ENCODE results near the gene PGM1. TPM values are rescaled to one million over a fixed set of nuclear protein-coding genes. Genes with fewer than 3 reads are reported as not detected.
"Not testable (repeated sequence)": the region's sequence is repeated elsewhere in the genome, so short reads cannot be mapped to it uniquely, and the experiment has no call there.

The PGM1 gene
- total RNA-seq, 2 experiments from 2014 or later = 31.9 to 32.4 TPM

- H3K36me3 Mint-ChIP-seq; H3K4me1 Mint-ChIP-seq (ENCODE audit: low read depth); H3K4me3 Mint-ChIP-seq; POLR2A ChIA-PET; H3K9me3 Mint-ChIP-seq; H3K27me3 Mint-ChIP-seq; H3K27ac Mint-ChIP-seq; DNase-seq: not testable (repeated sequence)
- intact Hi-C loops (cut with micrococcal nuclease) = loop anchor here (2.0 kb wide), 1 partner anchor 19 kb away; the partner anchor contains the start of gene PGM1
- CTCF ChIA-PET = interaction anchor here (1.0 kb wide), 1 partner anchor 11 kb away, joined by 4 read pairs; no protein-coding TSS in a partner anchor
These were observed 18.9 kb upstream of the PGM1 start for GRCh38 chr1:63574203-63574796.

- ChIA-PET POLR2A (no interaction called here), CTCF (interaction anchor here (0.6 to 2.6 kb wide), 13 partner anchors 10 to 1364 kb away, joined by 3 to 9 read pairs (median 3); partner anchors contain the start of gene PGM1)
- DNase-seq = no peak
- H3K27me3 Mint-ChIP-seq = no peaks in the 10 kb centered on the region
- no peak overlapping the region for H3K4me3 Mint-ChIP-seq
- H3K27ac Mint-ChIP-seq = no peak overlapping the region
- no peaks in the 10 kb centered on the region for H3K4me1 Mint-ChIP-seq (ENCODE audit: low read depth)
- H3K36me3 Mint-ChIP-seq = no peaks in the 10 kb centered on the region
- no peaks in the 10 kb centered on the region for H3K9me3 Mint-ChIP-seq
- intact Hi-C loops (cut with micrococcal nuclease) = loop anchor here (2.0 kb wide), 1 partner anchor 17 kb away; the partner anchor contains the start of gene PGM1
These were observed 17.8 kb upstream of the PGM1 start for GRCh38 chr1:63575340-63575826.

GRCh38 chr1:63586326-63586725, 6.9 kb upstream of the PGM1 start:
- H3K27me3 Mint-ChIP-seq; H3K9me3 Mint-ChIP-seq; H3K4me1 Mint-ChIP-seq (ENCODE audit: low read depth); H3K27ac Mint-ChIP-seq; POLR2A ChIA-PET; CTCF ChIA-PET; intact Hi-C loops (cut with micrococcal nuclease); H3K4me3 Mint-ChIP-seq: not testable (repeated sequence)
- DNase-seq = peak; percentile 15
- H3K36me3 Mint-ChIP-seq = peaks cover 10% of the 10 kb centered on the region

- H3K9me3 Mint-ChIP-seq = no peaks in the 10 kb centered on the region
- no peak overlapping the region for H3K4me3 Mint-ChIP-seq
- ChIA-PET POLR2A (no interaction called here), CTCF (interaction anchor here (1.4 to 2.0 kb wide), 2 partner anchors 8 to 14 kb away, joined by 3 to 7 read pairs; no protein-coding TSS in a partner anchor)
- intact Hi-C loops (cut with micrococcal nuclease) = loop anchor here (5.0 kb wide), 2 partner anchors 1153 to 1477 kb away; partner anchors contain the start of gene USP1
- peaks cover 22% of the 10 kb centered on the region for H3K4me1 Mint-ChIP-seq (ENCODE audit: low read depth)
- H3K36me3 Mint-ChIP-seq = peaks cover 6% of the 10 kb centered on the region
- H3K27me3 Mint-ChIP-seq = no peaks in the 10 kb centered on the region
- H3K27ac Mint-ChIP-seq = no peak overlapping the region
- no peak for DNase-seq
These were observed 3.0 kb upstream of the PGM1 start for GRCh38 chr1:63590166-63590560.

- Mint-ChIP-seq H3K9me3 (no peaks in the 10 kb centered on the region), H3K4me3 (peak overlapping the region; percentile 95), H3K27ac (peak overlapping the region; percentile 98), H3K4me1 (ENCODE audit: low read depth) (peaks cover 30% of the 10 kb centered on the region), H3K36me3 (peaks cover 7% of the 10 kb centered on the region), H3K27me3 (no peaks in the 10 kb centered on the region)
- ChIA-PET CTCF (interaction anchor here (0.8 to 0.9 kb wide), 2 partner anchors 17 to 273 kb away, joined by 3 read pairs; no protein-coding TSS in a partner anchor), POLR2A (interaction anchor here (1.0 to 2.2 kb wide), 2 partner anchors 10 to 69 kb away, joined by 3 to 8 read pairs; partner anchors contain the start of genes EFCAB7 and ITGB3BP)
- intact Hi-C loops (cut with micrococcal nuclease) = loop anchor here (1.0 to 5.0 kb wide), 4 partner anchors 18 to 1475 kb away; partner anchors contain the start of genes EFCAB7, ITGB3BP and USP1
- peak; percentile 60 for DNase-seq
These were observed 492 bp upstream of the PGM1 start for GRCh38 chr1:63592536-63593302.

GRCh38 chr1:63593886-63594605, 835 bp downstream of the PGM1 start:
- H3K4me1 Mint-ChIP-seq (ENCODE audit: low read depth) = peaks cover 24% of the 10 kb centered on the region
- peak overlapping the region; percentile 95 for H3K4me3 Mint-ChIP-seq
- POLR2A ChIA-PET = interaction anchor here (2.2 kb wide), 1 partner anchor 71 kb away, joined by 8 read pairs; the partner anchor contains the start of genes EFCAB7 and ITGB3BP
- CTCF ChIA-PET = interaction anchor here (1.0 kb wide), 1 partner anchor 66 kb away, joined by 3 read pairs; no protein-coding TSS in a partner anchor
- peak; percentile 89 for DNase-seq
- no peaks in the 10 kb centered on the region for H3K9me3 Mint-ChIP-seq
- peaks cover 7% of the 10 kb centered on the region for H3K36me3 Mint-ChIP-seq
- H3K27me3 Mint-ChIP-seq = no peaks in the 10 kb centered on the region
- H3K27ac Mint-ChIP-seq = peak overlapping the region; percentile 98
- intact Hi-C loops (cut with micrococcal nuclease) = loop anchor here (1.0 to 5.0 kb wide), 5 partner anchors 19 to 1473 kb away; partner anchors contain the start of genes ALG6, EFCAB7, ITGB3BP and USP1

GRCh38 chr1:63595435-63595834, 2.2 kb downstream of the PGM1 start:
- H3K4me1 Mint-ChIP-seq (ENCODE audit: low read depth) = peaks cover 24% of the 10 kb centered on the region
- no peak for DNase-seq
- H3K9me3 Mint-ChIP-seq = no peaks in the 10 kb centered on the region
- peaks cover 10% of the 10 kb centered on the region for H3K36me3 Mint-ChIP-seq
- intact Hi-C loops (cut with micrococcal nuclease) = no loop called here
- H3K27me3 Mint-ChIP-seq = no peaks in the 10 kb centered on the region
- ChIA-PET CTCF (interaction anchor here (0.6 to 1.0 kb wide), 2 partner anchors 20 to 651 kb away, joined by 3 to 4 read pairs; no protein-coding TSS in a partner anchor), POLR2A (no interaction called here)
- H3K4me3 Mint-ChIP-seq = no peak overlapping the region
- H3K27ac Mint-ChIP-seq = no peak overlapping the region

GRCh38 chr1:63599799-63600198, 6.6 kb downstream of the PGM1 start:
- DNase-seq = no peak
- intact Hi-C loops (cut with micrococcal nuclease) = no loop called here
- no peaks in the 10 kb centered on the region for H3K9me3 Mint-ChIP-seq

GRCh38 chr1:63600248-63600647, 7.0 kb downstream of the PGM1 start:
- DNase-seq = no peak
- H3K27me3 Mint-ChIP-seq = no peaks in the 10 kb centered on the region
- H3K27ac Mint-ChIP-seq = no peak overlapping the region
- intact Hi-C loops (cut with micrococcal nuclease) = no loop called here
- peaks cover 7% of the 10 kb centered on the region for H3K4me1 Mint-ChIP-seq (ENCODE audit: low read depth)
- H3K36me3 Mint-ChIP-seq = peaks cover 6% of the 10 kb centered on the region
- no peak overlapping the region for H3K4me3 Mint-ChIP-seq
- no peaks in the 10 kb centered on the region for H3K9me3 Mint-ChIP-seq
- POLR2A ChIA-PET = no interaction called here
- CTCF ChIA-PET = no interaction called here

More at GRCh38 chr1:63599799-63600198, 6.6 kb downstream of the PGM1 start:
- ChIA-PET POLR2A (no interaction called here), CTCF (no interaction called here)
- no peaks in the 10 kb centered on the region for H3K27me3 Mint-ChIP-seq
- H3K4me1 Mint-ChIP-seq (ENCODE audit: low read depth) = peaks cover 9% of the 10 kb centered on the region
- H3K27ac Mint-ChIP-seq = no peak overlapping the region
- no peak overlapping the region for H3K4me3 Mint-ChIP-seq
- peaks cover 6% of the 10 kb centered on the region for H3K36me3 Mint-ChIP-seq

GRCh38 chr1:63601061-63601460, 7.8 kb downstream of the PGM1 start:
- POLR2A ChIA-PET = no interaction called here
- CTCF ChIA-PET = interaction anchor here (1.4 kb wide), 1 partner anchor 15 kb away, joined by 3 read pairs; no protein-coding TSS in a partner anchor

GRCh38 chr1:63601463-63601862, 8.3 kb downstream of the PGM1 start:
- no peaks in the 10 kb centered on the region for H3K27me3 Mint-ChIP-seq
- no peaks in the 10 kb centered on the region for H3K4me1 Mint-ChIP-seq (ENCODE audit: low read depth)
- DNase-seq = no peak
- intact Hi-C loops (cut with micrococcal nuclease) = no loop called here
- H3K4me3 Mint-ChIP-seq = no peak overlapping the region
- ChIA-PET POLR2A (no interaction called here), CTCF (interaction anchor here (1.4 kb wide), 1 partner anchor 15 kb away, joined by 3 read pairs; no protein-coding TSS in a partner anchor)
- no peaks in the 10 kb centered on the region for H3K9me3 Mint-ChIP-seq
- no peak overlapping the region for H3K27ac Mint-ChIP-seq
- H3K36me3 Mint-ChIP-seq = peaks cover 3% of the 10 kb centered on the region

More at GRCh38 chr1:63601061-63601460, 7.8 kb downstream of the PGM1 start:
- Mint-ChIP-seq H3K4me3 (no peak overlapping the region), H3K27me3 (no peaks in the 10 kb centered on the region), H3K27ac (no peak overlapping the region), H3K9me3 (no peaks in the 10 kb centered on the region), H3K36me3 (peaks cover 3% of the 10 kb centered on the region), H3K4me1 (ENCODE audit: low read depth) (peaks cover under 1% of the 10 kb centered on the region)
- no peak for DNase-seq
- intact Hi-C loops (cut with micrococcal nuclease) = no loop called here

All from activated CD4-positive, alpha-beta memory T cell treated with anti-CD3 and anti-CD28 coated beads for 36 hours (primary cell).